ENCODE results near the gene PTPRD. TPM values are rescaled to one million over a fixed set of nuclear protein-coding genes. Genes with fewer than 3 reads are reported as not detected.

The PTPRD gene
- total and polyA plus RNA-seq, 2 donors (not counting 1 experiment from before 2014, with no cell fraction given), result not detected

DNA sequence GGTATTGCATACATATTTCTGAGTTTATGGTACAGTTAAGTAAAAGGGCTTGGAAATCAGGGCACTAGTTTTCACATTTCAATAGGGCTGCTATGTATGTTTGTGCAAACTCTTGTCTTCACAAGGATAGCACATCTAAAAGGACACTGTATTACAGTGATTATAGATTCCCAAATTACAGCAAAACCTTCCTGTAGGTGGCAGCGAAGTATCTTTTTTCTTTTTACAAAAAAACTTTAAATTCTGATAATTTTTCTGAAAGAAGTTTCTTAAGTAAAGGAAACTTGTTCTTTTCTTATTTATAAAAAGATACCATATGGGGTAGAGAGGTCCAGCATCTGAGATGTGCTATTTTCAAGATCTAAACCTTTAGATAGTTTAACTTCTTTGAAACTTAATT lies 337.8 kb downstream of the PTPRD start:
- Histone ChIP-seq H3K79me2 (ENCODE audit: control insufficient read depth, insufficient read depth, low read length) (no peaks in the 10 kb centered on the region), H3K4me3 (ENCODE audit: control extremely low read depth in 1 of 5, extremely low read depth in 1 of 5, insufficient read depth in 1 of 5, low read depth in 2 of 5, low read length in 4 of 5) (no peak overlapping the region), H3K9ac (ENCODE audit: low read length) (no peak overlapping the region), H3K27ac (ENCODE audit: low read length in 2 of 2) (no peak overlapping the region), H3K4me1 (ENCODE audit: control insufficient read depth in 2 of 2, insufficient read depth in 2 of 2, low read length in 2 of 2) (no peaks in the 10 kb centered on the region), H4K20me1 (ENCODE audit: control insufficient read depth, insufficient read depth, low read length, poor library complexity, severe bottlenecking) (no peaks in the 10 kb centered on the region), H3K9me3 (ENCODE audit: control extremely low read depth in 1 of 3, control insufficient read depth in 2 of 3, insufficient read depth in 1 of 3, low read length in 2 of 3) (peaks cover 0 to 2% (median 0%) of the 10 kb centered on the region in 3 donors), H3K36me3 (replicated peaks in 1 of 2; ENCODE audit: control extremely low read depth in 1 of 2, control insufficient read depth in 1 of 2, extremely low read depth in 1 of 2, insufficient read depth in 2 of 2, low read length in 1 of 2) (no peaks in the 10 kb centered on the region), H2AFZ (ENCODE audit: insufficient read depth, low read depth, low read length, poor library complexity, severe bottlenecking) (no peak overlapping the region), H3K27me3 (replicated peaks in 1 of 4; ENCODE audit: control extremely low read depth in 1 of 4, control insufficient read depth in 3 of 4, insufficient read depth in 4 of 4, low read length in 3 of 4) (no peaks in the 10 kb centered on the region), H3K4me2 (replicated peaks; ENCODE audit: low read depth, low read length, poor library complexity, severe bottlenecking) (no peak overlapping the region)
- intact Hi-C loops (cut with micrococcal nuclease), result no loop called here
- no peak for TF ChIP-seq EZH2 (IDR thresholded peaks at IDR 0.05; ENCODE audit: borderline replicate concordance, insufficient read depth, low read depth, low read length, poor library complexity, severe bottlenecking)
- ChIA-PET CTCF (no interaction called here), POLR2A (no interaction called here)
- ATAC-seq (ENCODE audit: low read depth) (no peak), DNase-seq (no peak)
- Mint-ChIP-seq H3K4me3 (no peak overlapping the region), H3K27ac (no peak overlapping the region), H3K27me3 (no peaks in the 10 kb centered on the region), H3K9me3 (ENCODE audit: insufficient read depth) (no peaks in the 10 kb centered on the region), H3K4me1 (no peaks in the 10 kb centered on the region)
- no CpG with 5 or more reads among the region's 1 CpG for WGBS (ENCODE audit: insufficient coverage)

DNA sequence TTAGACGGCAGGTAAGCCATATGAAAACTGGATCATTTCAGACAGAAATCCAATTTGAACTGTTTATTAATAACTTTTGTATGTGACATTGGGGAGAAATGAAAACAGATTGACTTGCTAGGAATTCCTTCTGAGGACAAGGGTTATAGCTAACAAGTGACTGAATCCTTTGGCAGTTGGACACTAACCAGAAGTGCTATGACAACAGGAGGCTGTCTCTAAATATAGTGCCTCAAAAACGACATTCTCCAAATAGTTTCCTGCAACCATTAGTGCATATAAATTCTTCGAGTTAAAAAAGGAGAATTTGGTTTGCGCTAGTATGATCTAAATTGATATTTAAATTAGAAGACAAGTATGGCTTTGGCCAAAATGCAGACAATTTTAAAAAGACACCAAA lies 338.6 kb downstream of the PTPRD start:
- no peaks in the 10 kb centered on the region for H3K4me1 ChIP-seq (ENCODE audit: control insufficient read depth in 2 of 2, insufficient read depth in 2 of 2, low read length in 2 of 2)
- Mint-ChIP-seq H3K27ac (no peak overlapping the region), H3K4me3 (no peak overlapping the region), H3K9me3 (ENCODE audit: insufficient read depth) (no peaks in the 10 kb centered on the region), H3K27me3 (no peaks in the 10 kb centered on the region), H3K4me1 (no peaks in the 10 kb centered on the region)
- H3K36me3 ChIP-seq (replicated peaks in 1 of 2; ENCODE audit: control extremely low read depth in 1 of 2, control insufficient read depth in 1 of 2, extremely low read depth in 1 of 2, insufficient read depth in 2 of 2, low read length in 1 of 2), result no peaks in the 10 kb centered on the region
- TF ChIP-seq EZH2 (IDR thresholded peaks at IDR 0.05; ENCODE audit: borderline replicate concordance, insufficient read depth, low read depth, low read length, poor library complexity, severe bottlenecking), result no peak
- TF ChIP-seq, protein P1, sequence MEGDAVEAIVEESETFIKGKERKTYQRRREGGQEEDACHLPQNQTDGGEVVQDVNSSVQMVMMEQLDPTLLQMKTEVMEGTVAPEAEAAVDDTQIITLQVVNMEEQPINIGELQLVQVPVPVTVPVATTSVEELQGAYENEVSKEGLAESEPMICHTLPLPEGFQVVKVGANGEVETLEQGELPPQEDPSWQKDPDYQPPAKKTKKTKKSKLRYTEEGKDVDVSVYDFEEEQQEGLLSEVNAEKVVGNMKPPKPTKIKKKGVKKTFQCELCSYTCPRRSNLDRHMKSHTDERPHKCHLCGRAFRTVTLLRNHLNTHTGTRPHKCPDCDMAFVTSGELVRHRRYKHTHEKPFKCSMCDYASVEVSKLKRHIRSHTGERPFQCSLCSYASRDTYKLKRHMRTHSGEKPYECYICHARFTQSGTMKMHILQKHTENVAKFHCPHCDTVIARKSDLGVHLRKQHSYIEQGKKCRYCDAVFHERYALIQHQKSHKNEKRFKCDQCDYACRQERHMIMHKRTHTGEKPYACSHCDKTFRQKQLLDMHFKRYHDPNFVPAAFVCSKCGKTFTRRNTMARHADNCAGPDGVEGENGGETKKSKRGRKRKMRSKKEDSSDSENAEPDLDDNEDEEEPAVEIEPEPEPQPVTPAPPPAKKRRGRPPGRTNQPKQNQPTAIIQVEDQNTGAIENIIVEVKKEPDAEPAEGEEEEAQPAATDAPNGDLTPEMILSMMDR (IDR thresholded peaks at IDR 0.05), result no peak
- ATAC-seq (ENCODE audit: low read depth), result no peak
- no peak overlapping the region for H3K4me2 ChIP-seq (replicated peaks; ENCODE audit: low read depth, low read length, poor library complexity, severe bottlenecking)
- no CpG with 5 or more reads among the region's 4 CpGs for whole genome bisulfite sequencing (ENCODE audit: insufficient coverage)
- intact Hi-C loops (cut with micrococcal nuclease), result no loop called here
- ChIA-PET CTCF (no interaction called here), POLR2A (no interaction called here)
- H2AFZ ChIP-seq (ENCODE audit: insufficient read depth, low read depth, low read length, poor library complexity, severe bottlenecking), result no peak overlapping the region
- no peak overlapping the region for H3K27ac ChIP-seq (ENCODE audit: low read length in 2 of 2)
- no peak overlapping the region for H3K4me3 ChIP-seq (ENCODE audit: control extremely low read depth in 1 of 5, extremely low read depth in 1 of 5, insufficient read depth in 1 of 5, low read depth in 2 of 5, low read length in 4 of 5)
- no peaks in the 10 kb centered on the region for H3K79me2 ChIP-seq (ENCODE audit: control insufficient read depth, insufficient read depth, low read length)
- peaks cover 0 to 2% (median 0%) of the 10 kb centered on the region in 3 donors for H3K9me3 ChIP-seq (ENCODE audit: control extremely low read depth in 1 of 3, control insufficient read depth in 2 of 3, insufficient read depth in 1 of 3, low read length in 2 of 3)
- H4K20me1 ChIP-seq (ENCODE audit: control insufficient read depth, insufficient read depth, low read length, poor library complexity, severe bottlenecking), result no peaks in the 10 kb centered on the region
- H3K27me3 ChIP-seq (replicated peaks in 1 of 4; ENCODE audit: control extremely low read depth in 1 of 4, control insufficient read depth in 3 of 4, insufficient read depth in 4 of 4, low read length in 3 of 4), result no peaks in the 10 kb centered on the region
- DNase-seq, result no peak
- no peak overlapping the region for H3K9ac ChIP-seq (ENCODE audit: low read length)

Data from B cell (primary cell).